Kidney (tissue), 14 donors: Measurements from ENCODE around the gene PRUNE2. TPM values are rescaled to one million over a fixed set of nuclear protein-coding genes. Genes with fewer than 3 reads are reported as not detected.

Experiments used
- DNase-seq, 5 donors: peaks; one replicate each; pipeline ENCODE4 v3.0.0-alpha.2; 2013 to 2020
- FAIRE-seq: peaks from 2 replicates; lab custom pipeline; 2012; peaks lifted over from hg19 to GRCh38; lab: Jason Lieb, UNC
- H3K27ac ChIP-seq, 2 donors: one replicate each; pipeline ENCODE4 v1.7.0; 2013; ENCODE audit warnings: low read depth in 2 of 2, low read length in 2 of 2, inconsistent platforms in 1 of 2
- H3K27me3 ChIP-seq: one replicate; pipeline ENCODE4 v1.7.1; 2013; ENCODE audit warnings: low read length, inconsistent platforms; ENCODE audit not compliant: control insufficient read depth, insufficient read depth
- H3K36me3 ChIP-seq, 3 donors: one replicate each; pipeline versions ENCODE4 v1.7.0 to v1.7.1; 2013; ENCODE audit warnings: low read length in 3 of 3, control low read depth in 1 of 3, inconsistent platforms in 1 of 3; ENCODE audit not compliant: insufficient read depth in 3 of 3, control insufficient read depth in 2 of 3
- H3K4me1 ChIP-seq, 3 donors: one replicate each; pipeline versions ENCODE4 v1.7.0 to v1.7.1; 2013; ENCODE audit warnings: low read length in 3 of 3, inconsistent platforms in 1 of 3, low read depth in 1 of 3; ENCODE audit not compliant: control insufficient read depth in 2 of 3, insufficient read depth in 2 of 3
- H3K4me3 ChIP-seq, 3 donors: one replicate each; pipeline versions ENCODE4 v1.7.0 to v1.8.1; 2013; ENCODE audit warnings: low read length in 3 of 3, control low read depth in 1 of 3, inconsistent platforms in 1 of 3
- H3K9ac ChIP-seq, 3 donors: one replicate each; pipeline versions ENCODE4 v1.7.0 to v1.7.1; 2013; ENCODE audit warnings: low read length in 3 of 3, control low read depth in 1 of 3, inconsistent platforms in 1 of 3
- H3K9me3 ChIP-seq, 3 donors: one replicate each; pipeline versions ENCODE4 v1.7.0 to v1.7.1; 2013; ENCODE audit warnings: low read length in 3 of 3, control low read depth in 1 of 3, inconsistent platforms in 1 of 3; ENCODE audit not compliant: control insufficient read depth in 2 of 3, insufficient read depth in 1 of 3
- CTCF ChIP-seq: IDR thresholded peaks from 3 replicates; pipeline ENCODE4 v1.5.1; 2012; ENCODE audit warnings: mild to moderate bottlenecking, moderate library complexity, borderline replicate concordance; ENCODE audit not compliant: insufficient read depth; ENCODE audit errors: extremely low read depth
- intact Hi-C: fragments of 100-400 bp; cut with DNase I; formaldehyde crosslinking; loops from one replicate; pipeline ENCODE4 v1.11.1; 2022
- polyA plus RNA-seq: library from polyadenylated mRNA; stranded (reverse); fragments of 350-450 nt; fragmentation: Illumina TruSeq; extraction: RNeasy Lipid Tissue Mini Kit (QIAGEN cat#74804); gene quantifications from one replicate; pipeline ENCODE4 v1.2.3, GENCODE V29; 2014; ENCODE audit warnings: low read depth, low replicate concordance; ENCODE audit not compliant: insufficient read depth
- total RNA-seq: library from RNA; stranded (reverse); fragmentation: NEBNext Ultra II Directional; extraction: Animal tissue kit (Norgen Biotek cat#: 25700); gene quantifications from one replicate; pipeline ENCODE4 v1.2.1, GENCODE V29; 2021
- donor health status: control.
- donor health status: control.
- donor health status: control.
- donor health status: control.
- donor health status: control.
- donor health status: DM: yes; HTN: yes; CAD: no.
- donor health status: Normal renal cell carcinoma (clear cell type).

PRUNE2 gene
- total and polyA plus RNA-seq, 2 donors from 2014 or later: 12.6 to 65.1 TPM

- Histone ChIP-seq H3K4me1 (no peaks in the 10 kb centered on the region), H3K27me3 (no peaks in the 10 kb centered on the region), H3K27ac (no peak overlapping the region), H3K4me3 (no peak overlapping the region), H3K9ac (no peak overlapping the region), H3K36me3 (no peaks in the 10 kb centered on the region), H3K9me3 (no peaks in the 10 kb centered on the region)
- intact Hi-C loops: no loop called here
- no peak for FAIRE-seq
- no peak for DNase-seq
- TF ChIP-seq CTCF: no peak
Measured at GRCh38 chr9:76617497-76618175, 288.3 kb downstream of the PRUNE2 start.

GRCh38 chr9:76616780-76617179 lies 289.1 kb downstream of the PRUNE2 start:
- Histone ChIP-seq H3K4me1 (no peaks in the 10 kb centered on the region), H3K36me3 (no peaks in the 10 kb centered on the region), H3K27me3 (no peaks in the 10 kb centered on the region), H3K4me3 (no peak overlapping the region), H3K9ac (no peak overlapping the region), H3K9me3 (no peaks in the 10 kb centered on the region), H3K27ac (no peak overlapping the region)
- FAIRE-seq: peak; percentile 38
- no peak for TF ChIP-seq CTCF
- intact Hi-C loops: no loop called here
- DNase-seq: no peak

- intact Hi-C loops: no loop called here
- Histone ChIP-seq H3K36me3 (no peaks in the 10 kb centered on the region), H3K27ac (no peak overlapping the region), H3K4me1 (no peaks in the 10 kb centered on the region), H3K9ac (no peak overlapping the region), H3K4me3 (no peak overlapping the region), H3K27me3 (no peaks in the 10 kb centered on the region), H3K9me3 (no peaks in the 10 kb centered on the region)
- TF ChIP-seq CTCF: no peak
- FAIRE-seq: no peak
- peak in 1 of 5 donors; percentile 29 for DNase-seq
Measured at GRCh38 chr9:76615177-76615603, 290.7 kb downstream of the PRUNE2 start.
